ACC112 (cell line): ENCODE data around the gene CNOT8.

Experiments
- H2AFZ ChIP-seq: fragments of 200-600 bp; sonication (generic); one replicate; pipeline ENCODE4 v1.6.0; 2017; ENCODE audit warnings: antibody characterized with exemption, low read length; ENCODE audit not compliant: unreplicated experiment
- H3K27ac ChIP-seq: fragments of 200-600 bp; sonication (generic); 2 replicates; pipeline ENCODE4 v1.5.1; 2014; ENCODE audit warnings: low read depth, mild to moderate bottlenecking, antibody characterized with exemption, low read length, moderate library complexity
- H3K27me3 ChIP-seq: fragments of 200-600 bp; sonication (generic); 2 replicates; pipeline ENCODE4 v1.6.1; 2014; ENCODE audit warnings: mild to moderate bottlenecking, antibody characterized with exemption, low read length, moderate library complexity, mixed read lengths; ENCODE audit not compliant: insufficient read depth
- H3K36me3 ChIP-seq: fragments of 200-600 bp; sonication (generic); 2 replicates; pipeline ENCODE4 v1.6.1; 2016; ENCODE audit warnings: mild to moderate bottlenecking, antibody characterized with exemption, low read length, moderate library complexity, mixed read lengths; ENCODE audit not compliant: insufficient read depth
- H3K4me1 ChIP-seq: fragments of 200-600 bp; sonication (generic); one replicate; pipeline ENCODE4 v1.6.1; 2016; ENCODE audit warnings: low read length, mixed read lengths; ENCODE audit not compliant: insufficient read depth, unreplicated experiment, control insufficient read depth
- H3K4me3 ChIP-seq: fragments of 200-600 bp; sonication (generic); 2 replicates; pipeline ENCODE4 v1.5.1; 2014; ENCODE audit warnings: mild to moderate bottlenecking, low read depth, low read length
- H3K79me2 ChIP-seq: fragments of 200-600 bp; sonication (generic); one replicate; pipeline ENCODE4 v1.6.0; 2016; ENCODE audit warnings: low read length; ENCODE audit not compliant: control insufficient read depth, unreplicated experiment, insufficient read depth

Gene CNOT8

GRCh38 chr5:154865466-154866184, 7.2 kb downstream of the CNOT8 start:
- H3K4me3 ChIP-seq, result no peak overlapping the region
- H3K27me3 ChIP-seq, result no peaks in the 10 kb centered on the region
- peaks cover 22% of the 10 kb centered on the region for H3K36me3 ChIP-seq
- no peak overlapping the region for H3K27ac ChIP-seq
- H2AFZ ChIP-seq, result no peak overlapping the region
- peaks cover 13% of the 10 kb centered on the region for H3K4me1 ChIP-seq
- H3K79me2 ChIP-seq, result peaks cover 52% of the 10 kb centered on the region

- H2AFZ ChIP-seq, result no peak overlapping the region
- H3K27ac ChIP-seq, result no peak overlapping the region
- peaks cover 30% of the 10 kb centered on the region for H3K36me3 ChIP-seq
- no peaks in the 10 kb centered on the region for H3K27me3 ChIP-seq
- no peak overlapping the region for H3K4me3 ChIP-seq
- H3K4me1 ChIP-seq, result peaks cover 4% of the 10 kb centered on the region
- peaks cover 40% of the 10 kb centered on the region for H3K79me2 ChIP-seq
Observed at GRCh38 chr5:154866841-154867240, 8.4 kb downstream of the CNOT8 start.

- Histone ChIP-seq H3K4me1 (no peaks in the 10 kb centered on the region), H3K79me2 (peaks cover 21% of the 10 kb centered on the region), H3K27ac (no peak overlapping the region), H3K36me3 (peaks cover 36% of the 10 kb centered on the region), H3K4me3 (no peak overlapping the region), H2AFZ (no peak overlapping the region), H3K27me3 (no peaks in the 10 kb centered on the region)
Observed at GRCh38 chr5:154868702-154869101, 10.3 kb downstream of the CNOT8 start.

GRCh38 chr5:154871734-154872133, 13.3 kb downstream of the CNOT8 start:
- peaks cover 46% of the 10 kb centered on the region for H3K36me3 ChIP-seq
- no peaks in the 10 kb centered on the region for H3K79me2 ChIP-seq
- H3K4me1 ChIP-seq, result no peaks in the 10 kb centered on the region
- no peak overlapping the region for H3K27ac ChIP-seq
- H2AFZ ChIP-seq, result no peak overlapping the region
- H3K4me3 ChIP-seq, result no peak overlapping the region
- no peaks in the 10 kb centered on the region for H3K27me3 ChIP-seq

- Histone ChIP-seq H2AFZ (no peak overlapping the region), H3K36me3 (peaks cover 59% of the 10 kb centered on the region), H3K27me3 (no peaks in the 10 kb centered on the region), H3K4me3 (no peak overlapping the region), H3K27ac (no peak overlapping the region), H3K4me1 (no peaks in the 10 kb centered on the region), H3K79me2 (no peaks in the 10 kb centered on the region)
Observed at GRCh38 chr5:154873791-154874331, 15.4 kb downstream of the CNOT8 start.

GRCh38 chr5:154878642-154879335, 20.4 kb downstream of the CNOT8 start:
- Histone ChIP-seq H2AFZ (no peak overlapping the region), H3K4me3 (no peak overlapping the region), H3K36me3 (peaks cover 38% of the 10 kb centered on the region), H3K27me3 (no peaks in the 10 kb centered on the region), H3K79me2 (no peaks in the 10 kb centered on the region), H3K4me1 (no peaks in the 10 kb centered on the region), H3K27ac (no peak overlapping the region)

- no peaks in the 10 kb centered on the region for H3K79me2 ChIP-seq
- no peak overlapping the region for H3K4me3 ChIP-seq
- H3K4me1 ChIP-seq, result no peaks in the 10 kb centered on the region
- no peak overlapping the region for H2AFZ ChIP-seq
- peaks cover 44% of the 10 kb centered on the region for H3K36me3 ChIP-seq
- H3K27me3 ChIP-seq, result no peaks in the 10 kb centered on the region
- no peak overlapping the region for H3K27ac ChIP-seq
Observed at GRCh38 chr5:154881986-154882385, 23.6 kb downstream of the CNOT8 start.

- no peak overlapping the region for H2AFZ ChIP-seq
- H3K79me2 ChIP-seq, result no peaks in the 10 kb centered on the region
- H3K27me3 ChIP-seq, result no peaks in the 10 kb centered on the region
- H3K27ac ChIP-seq, result no peak overlapping the region
- H3K36me3 ChIP-seq, result peaks cover 49% of the 10 kb centered on the region
- no peaks in the 10 kb centered on the region for H3K4me1 ChIP-seq
- no peak overlapping the region for H3K4me3 ChIP-seq
Observed at GRCh38 chr5:154884424-154884823, 26.0 kb downstream of the CNOT8 start.

GRCh38 chr5:154885439-154885838, 27.0 kb downstream of the CNOT8 start:
- H3K27me3 ChIP-seq, result no peaks in the 10 kb centered on the region
- no peaks in the 10 kb centered on the region for H3K4me1 ChIP-seq
- H3K36me3 ChIP-seq, result peaks cover 56% of the 10 kb centered on the region
- H3K27ac ChIP-seq, result no peak overlapping the region
- H2AFZ ChIP-seq, result no peak overlapping the region
- no peaks in the 10 kb centered on the region for H3K79me2 ChIP-seq
- H3K4me3 ChIP-seq, result no peak overlapping the region

GRCh38 chr5:154892369-154892771, 33.9 kb downstream of the CNOT8 start:
- no peak overlapping the region for H3K27ac ChIP-seq
- H3K79me2 ChIP-seq, result no peaks in the 10 kb centered on the region
- peaks cover 36% of the 10 kb centered on the region for H3K36me3 ChIP-seq
- H2AFZ ChIP-seq, result no peak overlapping the region
- H3K4me1 ChIP-seq, result peaks cover 5% of the 10 kb centered on the region
- H3K4me3 ChIP-seq, result no peak overlapping the region
- no peaks in the 10 kb centered on the region for H3K27me3 ChIP-seq

GRCh38 chr5:154893381-154893780, 35.0 kb downstream of the CNOT8 start:
- H3K36me3 ChIP-seq, result peaks cover 30% of the 10 kb centered on the region
- H3K79me2 ChIP-seq, result no peaks in the 10 kb centered on the region
- H2AFZ ChIP-seq, result no peak overlapping the region
- H3K4me1 ChIP-seq, result peaks cover 5% of the 10 kb centered on the region
- no peak overlapping the region for H3K27ac ChIP-seq
- H3K27me3 ChIP-seq, result no peaks in the 10 kb centered on the region
- no peak overlapping the region for H3K4me3 ChIP-seq
